Neural crest cell (in vitro differentiated cells): Measurements from ENCODE around the gene MXD3. TPM values are rescaled to one million over a fixed set of nuclear protein-coding genes. Genes with fewer than 3 reads are reported as not detected.

Experiments
- DNase-seq: peaks from one replicate; pipeline ENCODE4 v3.0.0; 2021; ENCODE audit warnings: low read depth, mixed read lengths, low spot score
- H3K27ac Mint-ChIP-seq: one replicate; pipeline ENCODE4 v1.8.0; 2021; ENCODE audit warnings: mild to moderate bottlenecking, mixed read lengths; ENCODE audit not compliant: unreplicated experiment
- H3K27me3 Mint-ChIP-seq: 2 replicates; pipeline ENCODE4 v1.8.0; 2021; ENCODE audit warnings: low read depth, mild to moderate bottlenecking, mixed read lengths
- H3K36me3 Mint-ChIP-seq: 2 replicates; pipeline ENCODE4 v1.8.0; 2021; ENCODE audit warnings: low read depth, mild to moderate bottlenecking, mixed read lengths
- H3K4me1 Mint-ChIP-seq: 2 replicates; pipeline ENCODE4 v1.8.0; 2021; ENCODE audit warnings: mixed read lengths
- H3K4me3 Mint-ChIP-seq: one replicate; pipeline ENCODE4 v1.8.0; 2021; ENCODE audit warnings: mild to moderate bottlenecking, mixed read lengths
- H3K9me3 Mint-ChIP-seq: 2 replicates; pipeline ENCODE4 v1.8.0; 2021; ENCODE audit warnings: mixed read lengths
- total RNA-seq: library from RNA; stranded (reverse); gene quantifications from 2 replicates; pipeline ENCODE4 v1.2.1, GENCODE V29; 2021
- TF ChIP-seq, protein P1 (sequence below): fragments of 200-600 bp; sonication (generic); conservative IDR thresholded peaks from 2 replicates; pipeline ENCODE4 v1.5.0; 2021; ENCODE audit warnings: antibody characterized with exemption, mild to moderate bottlenecking

MXD3 gene
- total RNA-seq, 1 donor from 2014 or later: 40.3 TPM

- H3K4me3 Mint-ChIP-seq: peak overlapping the region; percentile 62
- peaks cover 35% of the 10 kb centered on the region for H3K4me1 Mint-ChIP-seq
- H3K36me3 Mint-ChIP-seq: no peaks in the 10 kb centered on the region
- peaks cover 7% of the 10 kb centered on the region for H3K27me3 Mint-ChIP-seq
- no peak for DNase-seq
- H3K27ac Mint-ChIP-seq: no peak overlapping the region
- TF ChIP-seq, protein P1, sequence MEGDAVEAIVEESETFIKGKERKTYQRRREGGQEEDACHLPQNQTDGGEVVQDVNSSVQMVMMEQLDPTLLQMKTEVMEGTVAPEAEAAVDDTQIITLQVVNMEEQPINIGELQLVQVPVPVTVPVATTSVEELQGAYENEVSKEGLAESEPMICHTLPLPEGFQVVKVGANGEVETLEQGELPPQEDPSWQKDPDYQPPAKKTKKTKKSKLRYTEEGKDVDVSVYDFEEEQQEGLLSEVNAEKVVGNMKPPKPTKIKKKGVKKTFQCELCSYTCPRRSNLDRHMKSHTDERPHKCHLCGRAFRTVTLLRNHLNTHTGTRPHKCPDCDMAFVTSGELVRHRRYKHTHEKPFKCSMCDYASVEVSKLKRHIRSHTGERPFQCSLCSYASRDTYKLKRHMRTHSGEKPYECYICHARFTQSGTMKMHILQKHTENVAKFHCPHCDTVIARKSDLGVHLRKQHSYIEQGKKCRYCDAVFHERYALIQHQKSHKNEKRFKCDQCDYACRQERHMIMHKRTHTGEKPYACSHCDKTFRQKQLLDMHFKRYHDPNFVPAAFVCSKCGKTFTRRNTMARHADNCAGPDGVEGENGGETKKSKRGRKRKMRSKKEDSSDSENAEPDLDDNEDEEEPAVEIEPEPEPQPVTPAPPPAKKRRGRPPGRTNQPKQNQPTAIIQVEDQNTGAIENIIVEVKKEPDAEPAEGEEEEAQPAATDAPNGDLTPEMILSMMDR: no peak
- H3K9me3 Mint-ChIP-seq: no peaks in the 10 kb centered on the region
Measured at GRCh38 chr5:177299697-177300096, 12.0 kb downstream of the MXD3 start.

DNA sequence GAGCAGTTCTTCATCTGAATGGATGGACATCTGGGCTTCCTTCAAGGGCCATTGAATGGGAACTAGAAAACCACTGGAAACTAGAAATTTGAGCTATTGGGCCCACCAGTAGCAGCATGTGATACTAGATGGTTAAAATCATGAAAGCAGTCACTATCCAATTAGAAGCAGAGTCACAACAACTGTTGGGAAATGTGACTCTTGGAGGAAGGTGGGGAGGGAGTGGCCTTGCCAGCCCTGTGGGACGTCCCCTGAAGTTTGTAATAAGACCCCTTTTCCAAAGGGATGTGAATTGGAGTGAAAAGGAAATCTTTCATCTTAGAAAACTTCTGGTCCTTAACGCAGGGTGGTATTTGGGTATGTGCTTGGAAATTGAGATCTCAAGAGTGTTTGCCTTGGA is 13.8 kb downstream of the MXD3 start:
- Mint-ChIP-seq H3K36me3 (peaks cover 4% of the 10 kb centered on the region), H3K27me3 (peaks cover 2% of the 10 kb centered on the region), H3K27ac (no peak overlapping the region), H3K4me1 (peaks cover 25% of the 10 kb centered on the region), H3K4me3 (peak overlapping the region; percentile 34), H3K9me3 (no peaks in the 10 kb centered on the region)
- DNase-seq: no peak
- TF ChIP-seq, protein P1: no peak

DNA sequence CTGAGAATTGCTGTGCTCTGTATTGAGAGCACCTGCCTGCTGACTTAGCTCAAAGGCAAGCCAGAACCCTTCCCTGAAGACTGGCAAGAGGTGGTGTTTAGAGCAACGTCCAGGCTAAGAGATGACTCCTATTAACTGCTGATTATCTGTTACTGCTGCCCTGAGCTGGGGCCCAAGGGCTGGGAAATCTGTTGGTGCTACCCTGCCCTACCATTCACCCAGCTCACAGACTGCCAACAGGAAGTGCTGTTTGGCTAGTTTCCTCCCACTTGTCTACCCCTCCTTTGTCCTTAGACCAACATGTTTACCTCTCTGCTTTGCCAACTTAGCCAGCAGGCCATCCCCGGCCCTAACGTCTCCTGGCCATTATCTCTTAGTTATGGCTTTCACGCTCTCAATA is 15.1 kb downstream of the MXD3 start:
- Mint-ChIP-seq H3K36me3 (peaks cover 15% of the 10 kb centered on the region), H3K4me1 (peaks cover 14% of the 10 kb centered on the region), H3K4me3 (no peak overlapping the region), H3K9me3 (no peaks in the 10 kb centered on the region), H3K27ac (no peak overlapping the region), H3K27me3 (no peaks in the 10 kb centered on the region)
- DNase-seq: no peak
- TF ChIP-seq, protein P1: no peak

DNA sequence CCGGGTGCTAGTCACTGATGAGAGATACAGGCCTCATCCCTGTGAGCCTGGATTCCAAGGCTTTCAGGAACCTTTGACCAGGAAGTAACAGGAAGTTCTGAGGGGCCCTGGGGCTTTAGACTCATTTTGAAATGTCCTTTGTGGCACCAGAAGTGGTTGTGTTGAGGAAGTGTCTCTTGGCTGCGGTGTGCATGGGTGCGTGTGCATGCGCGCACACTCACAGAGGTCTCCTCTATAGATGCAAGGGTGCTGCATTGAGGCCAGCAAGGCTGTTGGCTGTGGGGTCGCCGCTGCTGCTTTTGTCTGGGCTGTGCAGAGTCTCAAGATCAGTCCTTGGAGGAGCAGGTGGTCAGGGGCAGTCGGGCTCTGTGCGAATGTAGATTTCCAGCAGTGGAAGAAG is 15.8 kb downstream of the MXD3 start:
- DNase-seq: no peak
- TF ChIP-seq, protein P1: no peak
- Mint-ChIP-seq H3K27ac (no peak overlapping the region), H3K27me3 (no peaks in the 10 kb centered on the region), H3K36me3 (peaks cover 18% of the 10 kb centered on the region), H3K4me1 (peaks cover 13% of the 10 kb centered on the region), H3K9me3 (no peaks in the 10 kb centered on the region), H3K4me3 (no peak overlapping the region)

DNA sequence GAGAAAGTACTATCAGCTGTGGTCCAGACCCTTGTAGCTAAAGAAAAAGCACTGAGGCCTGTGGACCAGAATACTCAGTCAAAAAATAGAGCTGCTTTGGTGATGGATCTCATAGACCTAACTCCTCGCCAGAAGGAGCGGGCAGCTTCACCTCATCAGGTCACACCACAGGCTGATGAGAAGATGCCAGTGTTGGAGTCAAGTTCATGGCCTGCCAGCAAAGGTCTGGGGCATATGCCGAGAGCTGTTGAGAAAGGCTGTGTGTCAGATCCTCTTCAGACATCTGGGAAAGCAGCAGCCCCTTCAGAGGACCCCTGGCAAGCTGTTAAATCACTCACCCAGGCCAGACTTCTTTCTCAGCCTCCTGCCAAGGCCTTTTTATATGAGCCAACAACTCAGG is 17.1 kb downstream of the MXD3 start:
- Mint-ChIP-seq H3K4me1 (peaks cover 4% of the 10 kb centered on the region), H3K4me3 (no peak overlapping the region), H3K27me3 (no peaks in the 10 kb centered on the region), H3K27ac (peak overlapping the region; percentile 19), H3K36me3 (peaks cover 20% of the 10 kb centered on the region), H3K9me3 (no peaks in the 10 kb centered on the region)
- no peak for DNase-seq
- TF ChIP-seq, protein P1: no peak
